GM10266 (cell line): Measurements from ENCODE around the gene RAD51B.

Experiments
- DNase-seq: peaks from one replicate; pipeline ENCODE4 v3.0.0; 2012; ENCODE audit errors: extremely low spot score
- CTCF ChIP-seq: IDR thresholded peaks from 2 replicates; pipeline ENCODE4 v1.5.1; 2012; ENCODE audit warnings: mild to moderate bottlenecking, low read depth; ENCODE audit not compliant: control insufficient read depth, insufficient read depth; ENCODE audit errors: missing control alignments

Gene RAD51B

GRCh38 chr14:68656452-68656851, 836.9 kb downstream of the RAD51B start:
- no peak for DNase-seq
- no peak for TF ChIP-seq CTCF

- DNase-seq: no peak
- no peak for TF ChIP-seq CTCF
Observed at GRCh38 chr14:68657300-68658028, 837.9 kb downstream of the RAD51B start.

- TF ChIP-seq CTCF: no peak
- no peak for DNase-seq
Observed at GRCh38 chr14:68658029-68658509, 838.5 kb downstream of the RAD51B start.

GRCh38 chr14:68658943-68659931, 839.7 kb downstream of the RAD51B start:
- DNase-seq: no peak
- TF ChIP-seq CTCF: no peak

- DNase-seq: no peak
- no peak for TF ChIP-seq CTCF
Observed at GRCh38 chr14:68660495-68660894, 840.9 kb downstream of the RAD51B start.

- no peak for DNase-seq
- no peak for TF ChIP-seq CTCF
Observed at GRCh38 chr14:68661226-68662225, 841.9 kb downstream of the RAD51B start.
